OCI-LY7 (cell line): ENCODE results near the gene SLC35G1. TPM values are rescaled to one million over a fixed set of nuclear protein-coding genes. Genes with fewer than 3 reads are reported as not detected.

Experiments used
- BruUV-seq: library from RNA; stranded (reverse); fragments of 400-500 nt; replicated peaks from 2 replicates; lab custom pipeline; 2021; lab: Mats Ljungman, UMichigan
- CTCF ChIA-PET: fragments of 300-600 bp; sonication (Branson Sonifier 250); formaldehyde crosslinking; loops from one replicate; lab custom pipeline; 2022; ENCODE audit warnings: antibody characterized with exemption; ENCODE audit not compliant: unreplicated experiment; lab: Charles Lee
- POLR2A ChIA-PET: fragments of 300-600 bp; sonication (Branson Sonifier 250); formaldehyde crosslinking; loops from one replicate; lab custom pipeline; 2022; ENCODE audit warnings: antibody characterized with exemption; lab: Charles Lee
- DNase-seq: peaks from one replicate; pipeline ENCODE4 v3.0.0-alpha.2; 2015; ENCODE audit warnings: low spot score
- H2AFZ ChIP-seq: fragments of 200-600 bp; sonication (generic), shearing (Covaris generic); 2 replicates; pipeline ENCODE4 v1.6.1; 2014; ENCODE audit warnings: mild to moderate bottlenecking, antibody characterized with exemption, low read length, moderate library complexity
- H3K27ac ChIP-seq: fragments of 200-600 bp; sonication (generic); 2 replicates; pipeline ENCODE4 v1.5.1; 2014; ENCODE audit warnings: mixed run types, low read depth, mild to moderate bottlenecking, moderate library complexity, low read length, inconsistent platforms; ENCODE audit not compliant: poor library complexity, severe bottlenecking
- H3K36me3 ChIP-seq: fragments of 200-600 bp; sonication (generic); 2 replicates; pipeline ENCODE4 v1.6.1; 2014; ENCODE audit warnings: mild to moderate bottlenecking, antibody characterized with exemption, low read length, moderate library complexity, mixed read lengths; ENCODE audit not compliant: insufficient read depth
- H3K4me1 ChIP-seq: fragments of 200-600 bp; sonication (generic); 2 replicates; pipeline ENCODE4 v1.5.1; 2014; ENCODE audit warnings: mild to moderate bottlenecking, low read length; ENCODE audit not compliant: insufficient read depth, poor library complexity, severe bottlenecking
- H3K4me2 ChIP-seq: fragments of 200-600 bp; sonication (generic); 2 replicates; pipeline ENCODE4 v1.6.1; 2014; ENCODE audit warnings: mild to moderate bottlenecking, low read length
- H3K4me3 ChIP-seq: fragments of 200-600 bp; sonication (generic); 2 replicates; pipeline ENCODE4 v1.5.1; 2014; ENCODE audit warnings: mild to moderate bottlenecking, low read depth, low read length; ENCODE audit not compliant: poor library complexity, severe bottlenecking
- H3K79me2 ChIP-seq: fragments of 200-600 bp; sonication (generic); 2 replicates; pipeline ENCODE4 v1.6.1; 2016; ENCODE audit warnings: low read depth, mild to moderate bottlenecking, low read length, moderate library complexity, mixed read lengths; ENCODE audit not compliant: insufficient read depth
- H3K9me2 ChIP-seq: fragments of 200-600 bp; sonication (generic); 2 replicates; pipeline ENCODE4 v1.6.1; 2016; ENCODE audit warnings: mild to moderate bottlenecking, low read length, mixed read lengths; ENCODE audit not compliant: insufficient read depth
- H3K9me3 ChIP-seq: fragments of 200-600 bp; sonication (generic); 2 replicates; pipeline ENCODE4 v1.6.1; 2014; ENCODE audit warnings: mild to moderate bottlenecking, mixed run types, low read length, mixed read lengths
- H4K20me1 ChIP-seq: fragments of 200-600 bp; sonication (generic); 2 replicates; pipeline ENCODE4 v1.6.1; 2014; ENCODE audit warnings: mild to moderate bottlenecking, antibody characterized with exemption, low read length, moderate library complexity, mixed read lengths; ENCODE audit not compliant: insufficient read depth
- CTCF ChIP-seq: fragments of 200-600 bp; sonication (generic); conservative IDR thresholded peaks from 2 replicates; pipeline ENCODE4 v1.5.1; 2014; ENCODE audit warnings: mild to moderate bottlenecking, antibody characterized with exemption, low read length, moderate library complexity, mixed read lengths
- EZH2phosphoT487 ChIP-seq: fragments of 200-600 bp; sonication (generic); IDR thresholded peaks from 2 replicates; pipeline ENCODE4 v1.6.1; 2018; ENCODE audit warnings: low read depth, borderline replicate concordance, mild to moderate bottlenecking, mixed run types, antibody characterized with exemption, low read length, moderate library complexity, mixed read lengths
- intact Hi-C: fragments of 100-400 bp; cut with micrococcal nuclease; formaldehyde crosslinking; loops from one replicate; pipeline ENCODE4 v1.10.0; 2022; ENCODE audit not compliant: unreplicated experiment
- total RNA-seq, 2 experiments: library from RNA; depleted of rRNA in 1 of 2; stranded (reverse); fragments of >200 nt in 1 of 2; shearing (Covaris generic) in 1 of 2; gene quantifications; 2 replicates each; pipeline ENCODE4 v1.2.3, GENCODE V29; 2014 to 2022

SLC35G1 gene
- total RNA-seq, 2 experiments from 2014 or later: 5.9 to 6.0 TPM

- Histone ChIP-seq H3K4me3 (no peak overlapping the region), H3K9me3 (no peaks in the 10 kb centered on the region), H3K79me2 (no peaks in the 10 kb centered on the region), H4K20me1 (no peaks in the 10 kb centered on the region), H3K27ac (no peak overlapping the region), H2AFZ (no peak overlapping the region), H3K36me3 (no peaks in the 10 kb centered on the region), H3K9me2 (no peaks in the 10 kb centered on the region), H3K4me2 (no peak overlapping the region), H3K4me1 (no peaks in the 10 kb centered on the region)
- ChIA-PET CTCF (no interaction called here), POLR2A (no interaction called here)
- intact Hi-C loops: no loop called here
- TF ChIP-seq EZH2phosphoT487 (no peak), CTCF (no peak)
- no peak for DNase-seq
- no TSS peak for BruUV-seq
Observed at GRCh38 chr10:93849593-93849992, 44.2 kb upstream of the SLC35G1 start.

- H3K4me1 ChIP-seq: no peaks in the 10 kb centered on the region
- DNase-seq: no peak
- no peaks in the 10 kb centered on the region for H3K9me2 ChIP-seq
- ChIA-PET POLR2A (no interaction called here), CTCF (no interaction called here)
- no peak overlapping the region for H3K4me3 ChIP-seq
- intact Hi-C loops: no loop called here
- no peaks in the 10 kb centered on the region for H3K36me3 ChIP-seq
- no peaks in the 10 kb centered on the region for H3K79me2 ChIP-seq
- no peaks in the 10 kb centered on the region for H4K20me1 ChIP-seq
- H3K4me2 ChIP-seq: no peak overlapping the region
- TF ChIP-seq CTCF: no peak
- TF ChIP-seq EZH2phosphoT487: no peak
- H3K9me3 ChIP-seq: no peaks in the 10 kb centered on the region
- H2AFZ ChIP-seq: no peak overlapping the region
- H3K27ac ChIP-seq: no peak overlapping the region
- BruUV-seq: no TSS peak
Observed at GRCh38 chr10:93850031-93851015, 43.5 kb upstream of the SLC35G1 start.

- Histone ChIP-seq H3K4me2 (no peak overlapping the region), H2AFZ (no peak overlapping the region), H3K9me2 (no peaks in the 10 kb centered on the region), H3K9me3 (no peaks in the 10 kb centered on the region), H3K4me3 (no peak overlapping the region), H3K79me2 (no peaks in the 10 kb centered on the region), H3K4me1 (no peaks in the 10 kb centered on the region), H3K27ac (no peak overlapping the region), H3K36me3 (no peaks in the 10 kb centered on the region), H4K20me1 (no peaks in the 10 kb centered on the region)
- intact Hi-C loops: no loop called here
- ChIA-PET POLR2A (no interaction called here), CTCF (no interaction called here)
- TF ChIP-seq EZH2phosphoT487 (no peak), CTCF (no peak)
- BruUV-seq: no TSS peak
- DNase-seq: no peak
Observed at GRCh38 chr10:93851169-93851568, 42.6 kb upstream of the SLC35G1 start.
